ENCODE data around the gene LTB.

Gene LTB

GRCh38 chr6:31531162-31531561 lies 51.1 kb downstream of the LTB start:
- DNase-seq (ENCODE audit: low spot score): no peak

DNA sequence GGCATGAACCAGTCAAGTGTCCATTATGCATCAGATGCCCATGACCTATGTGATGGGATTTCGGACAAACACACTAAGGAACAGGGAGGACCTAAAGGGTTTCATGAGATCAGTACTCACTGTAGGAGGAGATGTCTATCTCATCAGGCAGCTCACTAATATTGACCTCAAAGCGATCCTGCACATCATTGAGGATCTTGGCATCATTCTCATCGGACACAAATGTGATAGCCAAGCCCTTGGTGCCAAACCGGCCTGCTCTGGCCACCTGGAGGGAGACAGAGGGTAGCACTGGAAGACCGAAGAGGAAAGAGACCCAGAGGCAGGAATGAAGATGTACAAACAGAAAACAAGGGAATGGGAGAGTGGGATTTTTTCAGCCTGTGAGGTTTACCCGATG lies 51.6 kb downstream of the LTB start:
- no peak for DNase-seq (ENCODE audit: low spot score)
